22Rv1 (cell line): ENCODE measurements around the gene SULT1B1.
"Not testable (repeated sequence)": the region's sequence is repeated elsewhere in the genome, so short reads cannot be mapped to it uniquely, and the experiment has no call there.

Experiments used
- H3K27ac ChIP-seq: fragments of 450-650 bp; 2 replicates; pipeline ENCODE4 v1.5.1; 2017
- CTCF ChIP-seq: fragments of 450-650 bp; IDR thresholded peaks from 2 replicates; pipeline ENCODE4 v1.5.1; 2017; ENCODE audit warnings: mild to moderate bottlenecking
- ZFX ChIP-seq: fragments of 450-650 bp; IDR thresholded peaks from 2 replicates; pipeline ENCODE4 v1.6.1; 2017; ENCODE audit warnings: antibody characterized with exemption, borderline replicate concordance

Gene SULT1B1

GRCh38 chr4:69782651-69783310, 22.4 kb upstream of the SULT1B1 start:
- no peak overlapping the region for H3K27ac ChIP-seq
- TF ChIP-seq ZFX (no peak), CTCF (no peak)

- no peak overlapping the region for H3K27ac ChIP-seq
- no peak for TF ChIP-seq ZFX
- no peak for TF ChIP-seq CTCF
These were observed 21.3 kb upstream of the SULT1B1 start for GRCh38 chr4:69781458-69782418.

- TF ChIP-seq ZFX (no peak), CTCF (no peak)
- H3K27ac ChIP-seq: no peak overlapping the region
These were observed 19.7 kb upstream of the SULT1B1 start for GRCh38 chr4:69780141-69780540.

GRCh38 chr4:69776696-69777095, 16.3 kb upstream of the SULT1B1 start:
- no peak for TF ChIP-seq ZFX
- TF ChIP-seq CTCF: no peak
- H3K27ac ChIP-seq: no peak overlapping the region

GRCh38 chr4:69775321-69775867, 15.0 kb upstream of the SULT1B1 start:
- TF ChIP-seq CTCF: no peak
- TF ChIP-seq ZFX: no peak
- H3K27ac ChIP-seq: no peak overlapping the region

GRCh38 chr4:69773484-69773883, 13.1 kb upstream of the SULT1B1 start:
- no peak overlapping the region for H3K27ac ChIP-seq
- TF ChIP-seq ZFX: no peak
- TF ChIP-seq CTCF: no peak

GRCh38 chr4:69768554-69768953, 8.1 kb upstream of the SULT1B1 start:
- not testable (repeated sequence) for H3K27ac ChIP-seq
